Trophoblast cell (in vitro differentiated cells and primary cell): ENCODE measurements around the gene ATN1.

Experiments
- DNase-seq, 2 donors: peaks; one replicate each; pipeline ENCODE4 v3.0.0-alpha.2; 2016
- H2AFZ ChIP-seq: 2 replicates; pipeline ENCODE4 v1.6.1; 2013; ENCODE audit warnings: low read length, moderate library complexity, mild to moderate bottlenecking; ENCODE audit not compliant: insufficient read depth, poor library complexity
- H2AK5ac ChIP-seq: 2 replicates; pipeline ENCODE4 v1.6.1; 2013; ENCODE audit warnings: mild to moderate bottlenecking, low read length
- H2BK120ac ChIP-seq: 2 replicates; pipeline ENCODE4 v1.6.1; 2013; ENCODE audit warnings: low read length, mild to moderate bottlenecking, moderate library complexity; ENCODE audit not compliant: insufficient read depth, poor library complexity
- H2BK12ac ChIP-seq: 2 replicates; pipeline ENCODE4 v1.6.1; 2013; ENCODE audit warnings: mild to moderate bottlenecking, low read length, moderate library complexity
- H2BK5ac ChIP-seq: 2 replicates; pipeline ENCODE4 v1.6.1; 2013; ENCODE audit warnings: low read length, low read depth, moderate library complexity, mild to moderate bottlenecking; ENCODE audit not compliant: poor library complexity
- H3K14ac ChIP-seq: 2 replicates; pipeline ENCODE4 v1.6.1; 2013; ENCODE audit warnings: mild to moderate bottlenecking, low read length
- H3K18ac ChIP-seq: 2 replicates; pipeline ENCODE4 v1.6.1; 2013; ENCODE audit warnings: mild to moderate bottlenecking, low read length
- H3K23ac ChIP-seq: 2 replicates; pipeline ENCODE4 v1.6.1; 2013; ENCODE audit warnings: low read length
- H3K27ac ChIP-seq: 2 replicates; pipeline ENCODE4 v1.5.1; 2013; ENCODE audit warnings: low read depth, mild to moderate bottlenecking, inconsistent platforms, low read length, moderate library complexity
- H3K27me3 ChIP-seq: 2 replicates; pipeline ENCODE4 v1.6.1; 2013; ENCODE audit warnings: inconsistent platforms, mild to moderate bottlenecking, low read length, moderate library complexity; ENCODE audit not compliant: insufficient read depth
- H3K36me3 ChIP-seq, 2 experiments: 1 replicate in 1 of 2; 2 replicates in 1 of 2; pipeline ENCODE4 v1.6.1; 2013; ENCODE audit warnings: low read length in 2 of 2, mild to moderate bottlenecking in 2 of 2, moderate library complexity in 1 of 2; ENCODE audit not compliant: insufficient read depth in 2 of 2, control insufficient read depth in 1 of 2
- H3K4ac ChIP-seq: 2 replicates; pipeline ENCODE4 v1.6.1; 2013; ENCODE audit warnings: low read depth, mild to moderate bottlenecking, low read length, moderate library complexity
- H3K4me1 ChIP-seq, 2 experiments: 1 replicate in 1 of 2; 2 replicates in 1 of 2; pipeline ENCODE4 v1.6.1; 2013; ENCODE audit warnings: low read length in 2 of 2, mild to moderate bottlenecking in 2 of 2, moderate library complexity in 1 of 2; ENCODE audit not compliant: insufficient read depth in 2 of 2, control insufficient read depth in 1 of 2
- H3K4me2 ChIP-seq: 2 replicates; pipeline ENCODE4 v1.6.1; 2013; ENCODE audit warnings: inconsistent platforms, mild to moderate bottlenecking, low read length, moderate library complexity
- H3K4me3 ChIP-seq: 2 replicates; pipeline ENCODE4 v1.5.1; 2013; ENCODE audit warnings: mild to moderate bottlenecking, low read depth, low read length, inconsistent platforms
- H3K79me1 ChIP-seq: one replicate; pipeline ENCODE4 v1.6.1; 2013; ENCODE audit warnings: low read length
- H3K79me2 ChIP-seq: 2 replicates; pipeline ENCODE4 v1.6.1; 2013; ENCODE audit warnings: low read length, mild to moderate bottlenecking; ENCODE audit not compliant: control insufficient read depth, insufficient read depth, poor library complexity
- H3K9ac ChIP-seq: 2 replicates; pipeline ENCODE4 v1.6.1; 2013; ENCODE audit warnings: mild to moderate bottlenecking, low read length
- H3K9me3 ChIP-seq: 2 replicates; pipeline ENCODE4 v1.6.1; 2013; ENCODE audit warnings: low read depth, mild to moderate bottlenecking, control low read depth, inconsistent platforms, low read length; ENCODE audit not compliant: insufficient read depth
- H4K12ac ChIP-seq: 2 replicates; pipeline ENCODE4 v1.6.1; 2013; ENCODE audit warnings: low read depth, mild to moderate bottlenecking, low read length, moderate library complexity
- H4K8ac ChIP-seq: 2 replicates; pipeline ENCODE4 v1.6.1; 2013; ENCODE audit warnings: low read depth, mild to moderate bottlenecking, low read length, moderate library complexity
- H4K91ac ChIP-seq: one replicate; pipeline ENCODE4 v1.6.1; 2013; ENCODE audit warnings: low read depth, mild to moderate bottlenecking, low read length, moderate library complexity
- WGBS: extraction: QIAGEN DNeasy Blood & Tissue Kit; methylation state at CpG from one replicate; pipeline ENCODE4 v1.1.7; 2013; ENCODE audit warnings: missing lambda C conversion rate; ENCODE audit not compliant: insufficient read length, insufficient coverage; ENCODE audit errors: extremely low coverage; 5-methylcytosine and 5-hydroxymethylcytosine counted together

Gene ATN1

GRCh38 chr12:6970096-6970527 is 42.4 kb downstream of the ATN1 start:
- peak overlapping the region; percentile 57 for H2BK120ac ChIP-seq
- H2AFZ ChIP-seq, result peak overlapping the region; percentile 53
- peak overlapping the region; percentile 71 for H4K12ac ChIP-seq
- peak overlapping the region; percentile 25 for H3K4ac ChIP-seq
- no peak overlapping the region for H3K23ac ChIP-seq
- peaks cover 32 to 49% of the 10 kb centered on the region in 2 experiments for H3K36me3 ChIP-seq
- H3K4me1 ChIP-seq, result peaks cover 3 to 5% of the 10 kb centered on the region in 2 experiments
- H2BK12ac ChIP-seq, result no peak overlapping the region
- H4K8ac ChIP-seq, result peak overlapping the region; percentile 95
- no CpG with 5 or more reads among the region's 31 CpGs for WGBS
- H3K9ac ChIP-seq, result peak overlapping the region; percentile 97
- peak overlapping the region; percentile 93 for H3K4me3 ChIP-seq
- H2BK5ac ChIP-seq, result peak overlapping the region; percentile 52
- H3K79me1 ChIP-seq, result peaks cover 9% of the 10 kb centered on the region
- H3K4me2 ChIP-seq, result peak overlapping the region; percentile 99
- H3K9me3 ChIP-seq, result peaks cover 3% of the 10 kb centered on the region
- H3K18ac ChIP-seq, result peak overlapping the region; percentile 87
- peak overlapping the region; percentile 88 for H3K14ac ChIP-seq
- H3K79me2 ChIP-seq, result peaks cover 10% of the 10 kb centered on the region
- peak overlapping the region; percentile 82 for H2AK5ac ChIP-seq
- peak overlapping the region; percentile 94 for H4K91ac ChIP-seq
- peak overlapping the region; percentile 47 for H3K27ac ChIP-seq
- peak in 1 of 2 donors; percentile 27 for DNase-seq
- no peaks in the 10 kb centered on the region for H3K27me3 ChIP-seq

- no CpG with 5 or more reads among the region's 6 CpGs for WGBS
- Histone ChIP-seq H3K9ac (peak overlapping the region; percentile 19), H3K9me3 (no peaks in the 10 kb centered on the region), H2BK12ac (no peak overlapping the region), H3K79me1 (peaks cover 9% of the 10 kb centered on the region), H2AFZ (no peak overlapping the region), H3K27ac (no peak overlapping the region), H4K12ac (no peak overlapping the region), H3K4me2 (no peak overlapping the region), H4K91ac (no peak overlapping the region), H4K8ac (no peak overlapping the region), H2BK5ac (no peak overlapping the region), H3K36me3 (peaks cover 29 to 49% of the 10 kb centered on the region in 2 experiments), H3K4me3 (no peak overlapping the region), H2BK120ac (no peak overlapping the region), H3K4me1 (peaks cover 11 to 17% of the 10 kb centered on the region in 2 experiments), H3K23ac (no peak overlapping the region), H3K14ac (no peak overlapping the region), H3K79me2 (peaks cover 10% of the 10 kb centered on the region), H3K4ac (no peak overlapping the region), H3K27me3 (no peaks in the 10 kb centered on the region), H3K18ac (no peak overlapping the region), H2AK5ac (no peak overlapping the region)
- DNase-seq, result no peak
Observed at GRCh38 chr12:6974180-6974579, 46.4 kb downstream of the ATN1 start.

GRCh38 chr12:6975297-6976032 is 47.7 kb downstream of the ATN1 start:
- Histone ChIP-seq H2BK120ac (no peak overlapping the region), H3K36me3 (peaks cover 35 to 53% of the 10 kb centered on the region in 2 experiments), H3K4me2 (peak overlapping the region; percentile 15), H2BK5ac (no peak overlapping the region), H3K18ac (no peak overlapping the region), H3K4ac (no peak overlapping the region), H3K27ac (no peak overlapping the region), H3K27me3 (no peaks in the 10 kb centered on the region), H3K79me2 (no peaks in the 10 kb centered on the region), H3K4me1 (peaks cover 8 to 14% of the 10 kb centered on the region in 2 experiments), H4K8ac (no peak overlapping the region), H2AFZ (no peak overlapping the region), H3K9ac (no peak overlapping the region), H4K91ac (no peak overlapping the region), H3K14ac (no peak overlapping the region), H3K23ac (no peak overlapping the region), H2BK12ac (no peak overlapping the region), H2AK5ac (no peak overlapping the region), H3K79me1 (peaks cover 3% of the 10 kb centered on the region), H3K9me3 (no peaks in the 10 kb centered on the region), H3K4me3 (no peak overlapping the region), H4K12ac (no peak overlapping the region)
- WGBS, result no CpG with 5 or more reads among the region's 2 CpGs
- DNase-seq, result peak; percentile 38 to 57

GRCh38 chr12:6977653-6978052 is 49.9 kb downstream of the ATN1 start:
- no peak overlapping the region for H4K12ac ChIP-seq
- H2AK5ac ChIP-seq, result no peak overlapping the region
- H3K4ac ChIP-seq, result no peak overlapping the region
- peaks cover 8 to 14% of the 10 kb centered on the region in 2 experiments for H3K4me1 ChIP-seq
- no peak overlapping the region for H3K4me3 ChIP-seq
- H3K27ac ChIP-seq, result no peak overlapping the region
- H2BK120ac ChIP-seq, result no peak overlapping the region
- no peaks in the 10 kb centered on the region for H3K79me1 ChIP-seq
- no peak overlapping the region for H2BK12ac ChIP-seq
- H3K14ac ChIP-seq, result no peak overlapping the region
- no peak overlapping the region for H3K9ac ChIP-seq
- DNase-seq, result no peak
- no peaks in the 10 kb centered on the region for H3K79me2 ChIP-seq
- no peak overlapping the region for H3K23ac ChIP-seq
- no peak overlapping the region for H3K4me2 ChIP-seq
- no peak overlapping the region for H2BK5ac ChIP-seq
- H4K91ac ChIP-seq, result no peak overlapping the region
- no peak overlapping the region for H4K8ac ChIP-seq
- H3K36me3 ChIP-seq, result peaks cover 42 to 71% of the 10 kb centered on the region in 2 experiments
- no peak overlapping the region for H3K18ac ChIP-seq
- H3K9me3 ChIP-seq, result no peaks in the 10 kb centered on the region
- WGBS, result no CpG with 5 or more reads among the region's 10 CpGs
- H3K27me3 ChIP-seq, result no peaks in the 10 kb centered on the region
- no peak overlapping the region for H2AFZ ChIP-seq
